HG02678 (cell line): ENCODE measurements around the gene MET.

Source experiments
- ATAC-seq: cut with Tn5 transposase; IDR thresholded peaks from one replicate; pipeline ENCODE4 v1.9.1; 2021; ENCODE audit warnings: mild to moderate bottlenecking, moderate library complexity; ENCODE audit not compliant: unreplicated experiment

MET gene

DNA sequence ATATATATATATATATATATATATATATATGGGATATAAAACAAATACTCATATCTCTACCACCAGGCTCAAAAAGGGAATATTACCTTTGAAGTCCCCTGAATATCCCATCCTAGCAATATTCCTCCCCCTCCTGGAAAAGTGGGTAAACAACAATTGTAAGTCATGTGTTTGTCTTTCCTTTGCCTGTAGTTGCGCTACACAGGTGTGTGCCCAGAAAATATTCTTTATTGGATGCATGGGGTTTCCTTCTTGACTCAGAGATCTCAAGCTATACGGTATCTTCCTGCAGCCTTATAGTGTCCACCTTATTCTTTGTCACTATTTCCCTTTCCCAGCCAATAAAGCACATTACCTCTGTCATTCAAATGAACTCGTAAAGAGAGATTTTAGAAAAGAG lies 54.2 kb downstream of the MET start:
- no peak for ATAC-seq

DNA sequence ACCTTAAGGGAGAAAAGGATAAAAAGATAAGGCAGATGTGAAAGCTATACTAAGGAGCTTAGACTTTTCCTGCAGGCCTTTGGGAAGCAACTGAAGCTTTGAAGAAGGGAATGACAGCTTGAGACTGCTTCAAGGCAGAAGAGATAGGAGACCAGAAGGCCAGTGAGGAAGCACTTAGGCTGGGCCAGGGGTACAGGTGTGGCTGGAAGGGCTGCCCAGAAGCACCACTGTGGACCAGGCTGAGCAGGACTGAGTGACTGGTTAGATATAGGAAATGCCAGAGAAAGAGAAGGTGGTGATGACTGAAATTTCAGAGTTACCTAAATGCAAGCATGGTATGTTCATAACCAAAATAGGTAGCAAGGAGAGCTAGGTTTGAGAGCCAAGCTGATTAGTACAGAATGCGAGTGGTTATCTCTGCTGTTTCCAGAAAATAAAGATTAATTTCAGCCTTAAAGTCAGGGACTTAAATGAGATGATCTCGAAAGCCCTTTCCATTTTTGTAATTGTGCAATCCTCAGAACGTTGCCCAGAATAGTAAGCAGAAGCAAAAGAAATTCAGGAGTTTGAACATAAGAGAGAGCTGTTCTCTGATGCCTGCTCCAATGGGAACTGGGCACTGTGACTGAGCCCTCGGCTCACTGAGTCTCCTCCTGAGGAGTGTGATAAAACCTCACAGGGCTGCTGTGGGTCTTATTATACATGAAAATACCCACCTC lies 54.9 kb downstream of the MET start:
- ATAC-seq = no peak

DNA sequence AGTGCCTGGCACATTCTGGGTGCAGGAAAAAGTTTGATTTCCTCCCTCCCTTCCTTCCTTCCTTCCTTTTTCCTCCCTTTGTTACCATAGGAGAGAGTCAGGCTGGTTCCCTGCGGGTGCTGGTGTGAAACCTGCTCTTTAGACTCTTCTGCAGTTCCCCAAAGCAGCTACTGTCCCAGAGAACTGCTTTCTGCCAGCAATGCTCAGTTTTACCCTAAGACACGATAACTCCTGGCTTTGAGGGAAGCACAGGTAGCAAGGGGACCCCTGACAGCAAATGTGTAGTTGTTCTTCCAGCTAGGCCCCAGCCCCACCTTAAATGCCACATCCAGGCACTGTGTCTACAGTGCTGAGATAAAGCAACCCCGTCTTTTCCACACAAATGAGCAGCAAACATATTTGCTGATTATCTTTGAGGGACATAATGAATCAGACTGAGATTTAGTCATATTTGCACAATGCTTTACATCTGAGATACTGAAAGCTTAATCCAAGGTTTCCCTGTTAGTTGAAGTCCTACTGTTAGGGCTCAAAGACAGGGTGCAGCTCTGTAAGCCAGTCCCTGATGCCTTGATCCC lies 55.5 kb downstream of the MET start:
- no peak for ATAC-seq

DNA sequence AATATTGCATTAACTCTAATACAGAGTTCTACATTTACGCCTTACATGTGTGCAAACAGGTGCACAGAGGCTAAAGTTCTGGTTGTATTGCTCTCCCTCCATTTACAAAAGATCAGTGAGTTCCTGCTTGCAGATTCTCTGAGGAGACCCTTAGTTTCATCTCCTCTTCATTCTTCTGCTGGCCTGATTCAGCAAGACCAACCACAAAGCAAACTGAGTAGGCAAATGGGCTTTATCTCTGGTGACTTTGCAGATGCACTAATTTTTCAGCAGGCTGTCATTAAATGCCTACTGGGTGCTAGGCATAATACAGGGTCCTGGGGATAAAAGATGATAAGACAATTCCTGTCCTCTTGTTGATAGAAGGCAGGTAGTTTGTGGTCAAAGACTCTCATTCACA lies 56.4 kb downstream of the MET start:
- ATAC-seq = no peak

DNA sequence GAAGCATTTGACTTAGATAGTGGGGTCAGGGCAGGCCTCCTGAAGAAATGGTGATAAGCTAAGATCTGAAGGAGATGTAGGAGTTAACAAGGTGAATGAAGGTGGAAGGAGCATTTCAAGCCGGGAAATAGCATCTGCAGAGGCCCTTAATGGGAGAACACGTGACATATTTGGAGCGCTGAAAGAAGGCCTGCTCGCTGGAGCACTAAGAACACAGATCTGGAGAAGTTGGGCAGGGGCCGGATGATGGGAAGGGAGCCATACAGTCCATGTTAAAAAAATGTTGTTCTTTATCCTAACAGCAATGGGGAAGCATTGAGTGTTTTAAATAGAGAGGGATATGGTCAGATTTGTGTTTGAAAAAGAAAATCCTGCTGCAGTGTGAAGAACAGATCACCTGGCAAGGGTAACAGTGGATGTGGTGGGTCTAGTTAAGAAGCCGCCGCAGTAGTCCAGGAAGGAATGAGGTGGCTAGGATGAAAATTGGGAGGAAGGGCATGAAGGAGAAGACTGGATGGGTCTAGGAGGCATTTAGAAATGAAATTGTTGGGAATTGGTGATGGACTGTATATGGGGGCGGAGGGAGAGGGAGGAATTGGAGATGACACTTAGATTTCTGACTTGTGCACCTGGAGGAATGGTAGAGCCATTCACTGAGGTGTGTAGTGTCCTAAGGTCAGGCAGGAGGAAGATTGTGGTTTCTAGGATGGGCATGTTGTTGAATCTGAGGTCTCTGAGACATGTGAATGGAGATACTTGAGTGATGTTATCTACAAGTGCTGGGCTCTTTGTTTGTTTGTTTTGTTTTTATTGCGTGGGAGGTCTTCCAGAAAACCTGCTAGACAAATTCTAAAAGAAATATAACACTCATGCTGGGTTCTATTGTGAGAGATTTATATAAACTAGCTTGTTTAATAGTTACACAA lies 58.4 kb downstream of the MET start:
- ATAC-seq = no peak

DNA sequence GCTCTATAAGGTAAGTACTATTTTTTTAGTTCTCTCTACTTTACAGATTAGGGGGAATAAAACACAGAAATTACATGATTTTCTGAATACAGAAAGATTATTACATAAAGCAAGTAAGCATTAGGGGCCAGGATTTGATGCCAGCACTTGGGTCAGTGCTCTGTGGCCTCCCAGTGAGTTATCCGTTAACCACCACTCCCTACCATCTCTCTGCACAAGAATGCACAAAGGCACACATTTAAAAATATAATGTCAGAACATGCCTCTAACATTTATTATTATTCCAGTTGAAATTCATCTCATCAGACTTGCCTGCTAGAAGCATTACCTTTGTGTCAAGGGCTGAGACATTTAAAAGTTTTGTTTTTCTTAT lies 59.0 kb downstream of the MET start:
- no peak for ATAC-seq

DNA sequence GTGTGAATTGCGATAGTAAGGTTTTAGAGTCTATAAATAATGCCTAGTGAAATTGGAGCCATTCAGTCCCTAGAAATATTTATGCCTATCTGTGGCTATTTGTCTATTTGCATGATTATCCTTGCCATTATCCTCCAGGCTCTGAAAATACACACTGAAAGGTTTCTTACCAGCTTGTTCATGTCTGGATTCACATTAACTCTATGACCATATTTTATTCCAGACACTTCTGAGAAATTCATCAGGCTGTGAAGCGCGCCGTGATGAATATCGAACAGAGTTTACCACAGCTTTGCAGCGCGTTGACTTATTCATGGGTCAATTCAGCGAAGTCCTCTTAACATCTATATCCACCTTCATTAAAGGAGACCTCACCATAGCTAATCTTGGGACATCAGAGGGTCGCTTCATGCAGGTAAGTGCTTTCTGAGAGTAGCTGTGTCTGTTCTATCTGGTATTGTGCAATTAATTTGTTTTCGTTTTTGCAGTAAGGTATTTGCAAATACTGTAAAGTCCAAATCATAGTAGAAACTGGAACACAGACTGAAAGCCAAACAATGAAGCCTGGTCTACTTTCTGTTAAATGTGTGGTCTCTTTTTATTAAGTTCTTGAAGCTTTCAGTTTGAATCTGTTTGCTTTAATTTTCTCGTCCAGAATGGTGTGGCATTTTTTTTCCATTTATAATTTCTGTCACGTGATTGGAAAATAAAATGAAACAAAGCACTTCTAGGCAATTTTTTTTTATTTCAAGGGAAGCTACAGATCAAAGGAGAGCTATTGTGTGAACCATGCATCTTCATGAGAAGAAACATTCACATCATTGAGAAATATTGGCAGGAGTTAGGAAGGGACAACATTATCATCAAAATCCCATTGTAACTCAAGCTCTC lies 59.7 kb downstream of the MET start:
- no peak for ATAC-seq

DNA sequence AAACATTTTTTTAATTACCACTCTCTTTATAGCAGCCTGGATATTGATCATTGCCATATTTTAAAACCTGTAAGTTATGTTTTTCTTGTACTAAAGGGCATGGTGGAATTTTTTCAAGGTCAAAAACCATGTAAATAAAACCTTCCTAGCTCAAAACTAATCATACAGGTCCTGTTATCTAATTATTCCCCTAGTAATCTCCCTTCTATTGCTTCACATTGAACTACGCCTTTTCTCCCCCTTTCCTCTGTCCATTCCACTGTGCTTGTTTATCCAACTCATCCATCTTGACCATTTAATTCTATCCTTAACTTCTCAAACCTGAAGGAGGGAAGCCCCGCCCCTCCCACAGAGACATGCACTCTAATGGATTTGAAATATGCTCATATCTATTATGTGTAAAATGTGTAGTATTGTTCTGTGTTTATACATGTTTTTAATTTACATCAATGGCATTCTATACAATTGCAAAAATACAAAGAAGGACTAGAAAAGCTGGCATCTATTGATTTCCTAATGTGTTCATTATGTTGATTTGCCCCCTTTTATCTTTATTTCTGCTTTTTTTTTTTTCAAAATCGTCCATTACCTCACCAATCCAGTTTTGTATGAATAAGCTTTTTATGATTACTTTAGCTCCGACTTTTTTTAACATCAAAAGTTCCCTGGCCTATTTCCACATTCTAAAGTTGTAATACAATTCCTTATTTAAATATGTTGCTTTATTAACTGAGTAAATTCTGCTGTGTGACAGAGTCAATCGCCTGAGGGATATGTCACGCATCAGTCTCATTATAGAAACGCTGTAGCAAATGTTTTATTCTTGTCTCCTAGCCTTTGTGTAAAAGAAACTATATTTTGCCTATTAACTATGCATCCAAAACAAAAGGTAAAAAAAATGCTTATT lies 61.0 kb downstream of the MET start:
- no peak for ATAC-seq

DNA sequence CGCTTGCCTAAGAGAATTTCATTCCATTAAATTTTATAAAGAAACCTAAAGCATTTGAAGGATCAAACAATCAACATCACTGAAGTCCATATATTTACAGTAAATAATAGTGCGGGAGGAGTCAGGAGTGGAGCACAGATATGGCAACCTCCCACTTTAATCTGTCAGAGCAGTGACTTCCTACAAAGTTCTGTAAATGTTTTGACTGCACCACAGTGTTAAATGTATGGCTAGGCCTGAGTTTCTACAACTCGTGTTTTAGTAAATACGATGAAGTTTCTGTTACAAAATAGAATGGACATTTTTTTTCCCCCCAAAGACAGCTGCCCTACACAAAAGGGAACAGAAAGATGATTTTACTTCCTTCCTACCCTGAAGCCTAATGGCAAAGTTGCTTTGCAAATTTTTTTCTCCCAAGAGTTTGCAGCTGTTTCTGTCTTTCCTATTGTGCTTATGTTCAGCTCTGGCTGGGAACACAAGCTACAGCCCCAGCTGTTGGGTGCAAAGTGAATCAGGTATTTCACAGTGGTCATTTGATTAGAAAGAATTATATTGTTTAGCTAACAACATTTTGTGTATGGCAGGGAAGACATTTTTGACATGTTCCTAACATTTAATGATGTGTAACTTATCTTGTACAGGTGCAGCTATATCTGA lies 62.1 kb downstream of the MET start:
- ATAC-seq = no peak

DNA sequence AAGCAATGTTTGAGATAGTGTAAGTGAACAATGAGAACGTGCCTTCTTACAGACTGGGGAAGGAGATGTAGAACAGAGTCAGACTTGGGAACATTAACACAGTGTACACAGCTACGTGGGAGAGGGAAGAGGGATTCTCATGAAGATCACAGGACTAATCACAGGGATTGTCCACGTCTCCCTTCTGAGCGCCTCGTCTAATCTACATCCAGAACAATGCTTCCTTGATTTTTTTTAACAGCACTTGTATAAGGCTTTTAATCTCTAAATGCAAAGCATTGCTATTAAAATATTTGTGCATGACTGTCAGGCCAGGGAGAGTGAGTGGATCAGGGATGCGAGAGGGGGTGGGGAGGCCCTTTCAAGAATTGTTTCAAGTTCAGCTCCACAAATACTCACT lies 62.7 kb downstream of the MET start:
- ATAC-seq = no peak

DNA sequence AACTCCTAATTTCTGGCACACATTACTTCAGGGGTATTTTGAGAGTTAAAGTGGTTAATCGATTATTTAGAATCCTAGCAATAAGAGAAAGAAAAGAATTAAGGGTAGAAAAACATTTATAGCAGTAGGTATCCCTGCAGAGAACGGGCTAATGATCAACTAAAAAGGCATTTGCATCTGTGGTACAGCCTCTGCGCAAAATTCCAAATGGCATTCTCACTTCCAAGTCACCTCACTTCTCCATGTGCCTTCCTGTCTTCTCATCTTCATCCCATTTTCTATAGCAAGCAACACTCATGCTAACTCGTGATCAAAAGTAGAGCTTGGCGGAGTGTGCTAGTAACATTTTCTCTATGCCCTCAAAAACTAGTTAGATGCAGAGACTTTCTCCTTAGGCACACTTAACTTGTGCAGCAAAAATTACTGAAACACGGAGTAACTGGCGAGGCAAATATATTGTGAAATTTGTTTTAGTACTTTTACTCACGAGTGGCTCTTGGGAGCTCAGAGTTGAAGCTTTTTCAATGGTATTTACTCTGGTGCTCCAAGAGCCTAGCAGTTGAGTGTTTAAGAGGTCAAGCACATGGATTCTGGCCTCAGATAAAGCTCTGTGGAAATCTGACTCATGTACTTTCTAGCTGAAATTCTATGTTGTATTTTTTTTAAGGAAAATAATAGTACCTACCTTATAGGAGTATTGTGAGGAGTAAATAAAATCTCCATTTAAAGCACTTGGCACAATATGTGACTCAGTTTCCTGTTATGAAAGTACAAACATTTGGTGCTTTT lies 65.1 kb downstream of the MET start:
- ATAC-seq = no peak

DNA sequence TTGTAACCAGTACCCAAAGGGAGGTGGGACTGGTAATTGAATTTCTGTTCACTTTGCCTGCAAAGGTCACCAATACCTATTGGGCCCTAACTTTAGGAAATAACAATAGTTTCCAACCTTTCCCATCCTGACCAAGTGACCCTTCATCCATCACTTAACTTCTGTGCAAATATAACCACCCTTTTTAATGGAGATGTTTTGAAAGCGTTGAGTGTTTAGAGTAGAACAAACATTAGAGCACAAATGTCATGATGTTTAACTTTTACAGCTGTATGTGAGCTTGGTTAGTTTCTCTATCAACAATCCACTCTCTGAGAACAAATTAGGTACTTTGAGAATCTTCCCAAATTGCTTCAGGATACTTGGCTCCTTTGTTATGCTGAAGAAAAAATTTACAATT lies 66.4 kb downstream of the MET start:
- no peak for ATAC-seq

DNA sequence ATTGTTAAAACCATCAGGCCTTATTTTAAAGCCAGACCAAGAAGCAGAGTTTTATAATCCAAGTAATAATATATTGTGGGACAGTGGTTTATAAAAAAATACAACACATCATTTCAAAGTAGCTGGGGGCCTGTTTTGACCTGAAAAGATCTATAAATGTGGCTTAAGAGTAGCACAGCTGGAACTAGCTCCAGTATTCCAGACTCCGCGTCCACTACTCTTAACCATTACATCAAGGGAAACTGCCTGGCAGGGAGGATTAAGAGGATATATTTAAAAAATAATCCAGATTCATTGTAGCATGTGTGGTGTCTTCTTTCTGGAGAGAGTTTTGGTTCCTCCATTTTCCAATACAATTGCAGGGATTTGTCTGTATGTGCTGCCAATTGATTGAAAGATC lies 67.3 kb downstream of the MET start:
- ATAC-seq = no peak

DNA sequence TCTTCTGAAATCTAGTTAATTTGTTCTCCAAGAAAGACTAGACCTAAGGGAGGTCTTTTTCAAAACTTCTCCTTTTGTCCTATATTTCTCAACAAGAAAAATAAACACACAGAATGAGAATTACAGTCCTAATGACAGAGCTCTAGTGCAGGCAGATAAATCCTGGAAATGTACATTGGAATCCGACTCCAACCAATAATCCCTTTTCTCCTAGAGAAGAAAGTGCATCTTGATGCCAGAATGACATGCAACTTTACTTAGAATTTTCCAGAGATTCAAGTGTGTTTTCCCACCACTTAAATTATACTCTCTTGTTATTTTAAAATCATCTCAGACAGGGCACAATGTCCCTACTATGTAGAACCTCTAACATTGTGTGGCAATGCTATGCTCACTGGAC lies 68.2 kb downstream of the MET start:
- no peak for ATAC-seq

DNA sequence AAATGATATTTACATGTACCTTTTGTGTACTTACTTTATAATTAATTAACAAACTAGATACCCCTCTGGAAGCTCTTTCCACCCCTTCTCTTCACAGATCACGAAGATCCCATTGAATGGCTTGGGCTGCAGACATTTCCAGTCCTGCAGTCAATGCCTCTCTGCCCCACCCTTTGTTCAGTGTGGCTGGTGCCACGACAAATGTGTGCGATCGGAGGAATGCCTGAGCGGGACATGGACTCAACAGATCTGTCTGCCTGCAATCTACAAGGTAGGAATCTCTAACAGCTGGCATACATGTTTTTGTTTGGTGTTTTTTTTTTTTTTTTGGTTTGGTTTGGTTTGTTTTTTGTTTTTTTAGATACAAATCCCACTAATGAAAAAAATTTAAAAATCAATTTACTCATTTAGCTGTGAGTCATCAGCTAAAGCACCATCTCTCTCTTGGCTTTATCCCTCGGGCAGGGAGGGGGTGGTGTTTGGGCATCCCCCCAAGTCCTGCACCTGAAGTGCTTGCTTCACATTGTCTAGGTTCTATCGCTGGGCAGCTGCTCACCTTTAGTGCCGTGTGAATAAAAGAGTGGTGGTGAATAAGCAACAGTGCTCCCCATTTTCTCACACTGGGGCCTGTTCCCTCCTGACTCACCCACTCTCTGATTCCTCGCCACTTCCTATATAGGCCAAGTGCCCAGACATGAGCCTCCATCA lies 68.9 kb downstream of the MET start:
- no peak for ATAC-seq

DNA sequence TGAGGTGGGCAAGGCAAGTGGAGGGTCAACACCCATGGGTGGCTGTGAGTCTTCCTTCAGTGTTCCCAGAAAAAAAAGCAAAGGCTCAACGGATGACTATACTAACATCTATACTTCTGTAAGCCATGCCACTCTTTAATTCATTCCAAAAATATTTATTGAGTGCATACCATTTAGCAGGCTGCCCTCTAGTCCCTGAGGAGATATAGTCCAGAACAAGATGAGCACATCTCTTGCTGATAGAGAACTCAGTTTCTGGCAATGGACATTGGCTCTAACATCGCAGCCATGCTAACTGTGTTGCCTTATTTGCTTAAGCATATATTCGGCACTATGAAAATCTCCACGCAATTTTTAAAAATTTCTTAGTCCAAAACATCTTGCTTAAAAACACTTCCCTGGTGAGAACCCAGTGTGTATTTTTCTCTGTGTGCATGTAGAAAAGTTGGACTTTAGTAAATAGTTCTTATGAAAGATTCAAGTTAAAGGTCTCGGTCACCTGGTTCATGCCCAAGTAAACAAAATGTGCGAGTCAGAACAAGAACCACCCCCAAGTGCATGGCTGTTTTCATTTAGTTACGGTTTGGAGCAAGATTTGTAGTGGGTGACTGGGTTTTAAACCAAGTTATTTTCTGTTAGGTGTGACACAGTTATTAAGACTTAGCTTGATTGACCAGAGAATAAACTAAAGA lies 69.8 kb downstream of the MET start:
- ATAC-seq = no peak

DNA sequence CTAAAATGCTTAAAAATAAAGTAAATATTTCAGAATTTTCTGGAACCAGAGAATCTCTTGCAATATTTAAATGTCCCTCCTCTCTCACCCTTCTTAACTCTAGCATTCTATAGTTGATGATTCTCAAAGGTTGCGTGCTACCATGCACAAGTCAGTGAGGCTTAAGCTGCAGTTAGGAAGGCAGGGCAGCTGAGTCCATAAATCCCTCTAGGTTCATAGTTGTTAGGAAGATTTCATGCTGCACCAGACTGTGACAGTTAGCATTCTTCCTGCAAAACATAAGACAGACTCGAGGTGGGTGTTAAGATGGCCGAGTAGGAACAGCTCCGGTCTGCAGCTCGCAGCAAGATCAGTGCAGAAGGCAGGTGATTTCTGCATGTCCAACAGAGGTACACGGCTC lies 70.6 kb downstream of the MET start:
- ATAC-seq = no peak
